Measurements from ENCODE around the gene TXNL1. TPM values are rescaled to one million over a fixed set of nuclear protein-coding genes. Genes with fewer than 3 reads are reported as not detected.

Gene TXNL1
- total and polyA plus RNA-seq, 2 donors (not counting 3 experiments of a cell fraction or from before 2014, with no cell fraction given), result 29.5 to 81.2 TPM

DNA sequence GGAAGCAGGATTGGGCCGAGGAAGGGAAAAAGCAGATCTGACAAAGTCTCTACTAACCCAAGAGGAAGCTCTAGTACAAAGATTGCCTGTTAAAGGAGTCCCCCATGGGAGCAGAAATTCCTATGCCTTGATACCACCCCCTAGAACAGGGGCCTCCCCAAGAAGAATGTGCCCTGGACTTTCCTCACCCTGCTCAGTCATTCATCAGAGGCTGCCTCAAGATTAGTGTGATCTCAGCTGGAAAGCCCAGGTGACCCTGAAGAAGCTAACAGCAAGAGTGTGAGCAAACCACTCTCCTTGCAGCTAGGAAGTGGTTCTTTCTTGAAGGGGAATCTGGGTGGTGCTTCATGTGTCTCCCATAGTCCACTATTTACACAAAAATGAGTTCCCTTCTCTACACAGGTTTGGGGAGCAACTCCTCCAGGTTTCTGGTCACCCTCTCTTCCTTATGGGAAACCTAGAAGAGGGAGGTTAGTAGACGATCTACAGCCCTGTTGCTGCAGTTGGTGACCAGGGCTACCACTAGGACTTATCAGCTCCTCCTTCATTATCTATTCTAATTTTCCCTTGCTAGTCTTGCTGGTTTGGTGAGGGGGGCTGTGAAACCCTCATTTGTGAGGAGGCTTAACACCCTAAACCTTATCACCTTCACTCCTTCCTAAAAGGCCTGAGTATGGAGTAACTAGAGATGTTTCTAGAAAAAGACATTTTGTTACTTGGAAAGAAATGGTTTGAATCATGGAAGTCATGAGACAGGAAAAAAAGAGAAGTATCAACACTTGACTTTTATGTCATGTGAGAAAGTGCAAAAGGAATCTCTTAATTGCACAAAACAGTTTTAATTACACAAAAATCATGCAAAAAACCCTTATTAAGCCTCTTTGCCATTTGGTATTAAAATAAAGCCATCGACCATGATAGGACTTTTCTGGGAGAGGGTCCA is 9.8 kb upstream of the TXNL1 start:
- dilution Hi-C loops (cut with MboI; ENCODE audit: extremely low pct_ligation_motif_present, low sequenced_read_pairs), result no loop called here
- FAIRE-seq (no peak), DNase-seq (ENCODE audit: low read depth, low spot score) (no peak)
- POLR2A ChIA-PET, result no interaction called here
- peaks cover 8% of the 10 kb centered on the region for H3K79me2 ChIP-seq (ENCODE audit: control insufficient read depth, insufficient read depth, low read length)
- H3K4me1 ChIP-seq (ENCODE audit: control insufficient read depth, extremely low read depth, insufficient read depth, low read length), result peaks cover 9% of the 10 kb centered on the region
- TF ChIP-seq JUN (IDR thresholded peaks at IDR 0.05; ENCODE audit: borderline replicate concordance, insufficient read depth, insufficient read length, low read depth), result no peak
- TF ChIP-seq, protein P1, sequence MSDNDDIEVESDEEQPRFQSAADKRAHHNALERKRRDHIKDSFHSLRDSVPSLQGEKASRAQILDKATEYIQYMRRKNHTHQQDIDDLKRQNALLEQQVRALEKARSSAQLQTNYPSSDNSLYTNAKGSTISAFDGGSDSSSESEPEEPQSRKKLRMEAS (IDR thresholded peaks at IDR 0.05; ENCODE audit: insufficient read depth, insufficient read length), result no peak
- TF ChIP-seq, protein P2, sequence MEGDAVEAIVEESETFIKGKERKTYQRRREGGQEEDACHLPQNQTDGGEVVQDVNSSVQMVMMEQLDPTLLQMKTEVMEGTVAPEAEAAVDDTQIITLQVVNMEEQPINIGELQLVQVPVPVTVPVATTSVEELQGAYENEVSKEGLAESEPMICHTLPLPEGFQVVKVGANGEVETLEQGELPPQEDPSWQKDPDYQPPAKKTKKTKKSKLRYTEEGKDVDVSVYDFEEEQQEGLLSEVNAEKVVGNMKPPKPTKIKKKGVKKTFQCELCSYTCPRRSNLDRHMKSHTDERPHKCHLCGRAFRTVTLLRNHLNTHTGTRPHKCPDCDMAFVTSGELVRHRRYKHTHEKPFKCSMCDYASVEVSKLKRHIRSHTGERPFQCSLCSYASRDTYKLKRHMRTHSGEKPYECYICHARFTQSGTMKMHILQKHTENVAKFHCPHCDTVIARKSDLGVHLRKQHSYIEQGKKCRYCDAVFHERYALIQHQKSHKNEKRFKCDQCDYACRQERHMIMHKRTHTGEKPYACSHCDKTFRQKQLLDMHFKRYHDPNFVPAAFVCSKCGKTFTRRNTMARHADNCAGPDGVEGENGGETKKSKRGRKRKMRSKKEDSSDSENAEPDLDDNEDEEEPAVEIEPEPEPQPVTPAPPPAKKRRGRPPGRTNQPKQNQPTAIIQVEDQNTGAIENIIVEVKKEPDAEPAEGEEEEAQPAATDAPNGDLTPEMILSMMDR (IDR thresholded peaks at IDR 0.05; ENCODE audit: extremely low read depth in 1 of 2, insufficient read depth in 1 of 2, low read depth in 1 of 2, low read length in 2 of 2), result no peak
- TF ChIP-seq MYC (IDR thresholded peaks at IDR 0.05; ENCODE audit: low read depth, low read length), result no peak
- TF ChIP-seq GATA2 (IDR thresholded peaks at IDR 0.05; ENCODE audit: insufficient read depth, insufficient read length, low read depth, low read length), result no peak
- no peak for TF ChIP-seq POLR2AphosphoS5 (IDR thresholded peaks at IDR 0.05; ENCODE audit: insufficient read depth, low read depth, low read length)
- no peak for TF ChIP-seq EZH2 (IDR thresholded peaks at IDR 0.05; ENCODE audit: borderline replicate concordance, low read depth, low read length, severe bottlenecking)
- TF ChIP-seq POLR2A (IDR thresholded peaks at IDR 0.05; ENCODE audit: low read depth, low read length), result no peak
- TF ChIP-seq FOS (IDR thresholded peaks at IDR 0.05; ENCODE audit: borderline replicate concordance, insufficient read depth, low read length), result no peak
- CTCF ChIA-PET, result no interaction called here
- no TSS peak for BruUV-seq (replicated peaks)
- H4K20me1 ChIP-seq (replicated peaks; ENCODE audit: control insufficient read depth, extremely low read depth, insufficient read depth, low read length), result no peaks in the 10 kb centered on the region
- H3K36me3 ChIP-seq (ENCODE audit: control insufficient read depth in 2 of 2, extremely low read depth in 1 of 2, insufficient read depth in 2 of 2, low read length in 2 of 2), result no peaks in the 10 kb centered on the region
- no peaks in the 10 kb centered on the region for H3K9me3 ChIP-seq (replicated peaks; ENCODE audit: control insufficient read depth, insufficient read depth, low read length)
- intact Hi-C loops (cut with micrococcal nuclease), result no loop called here
- H3K9me1 ChIP-seq (replicated peaks; ENCODE audit: control insufficient read depth, extremely low read depth, insufficient read depth, low read length), result no peaks in the 10 kb centered on the region
- H3K27ac ChIP-seq (ENCODE audit: insufficient read depth, low read depth, low read length), result no peak overlapping the region
- H3K9ac ChIP-seq (replicated peaks; ENCODE audit: extremely low read depth, insufficient read depth, low read length), result no peak overlapping the region
- no peak overlapping the region for H2AFZ ChIP-seq (ENCODE audit: low read depth, low read length)
- no peak overlapping the region for H3K4me3 ChIP-seq (replicated peaks in 1 of 3; ENCODE audit: insufficient read depth in 1 of 3, low read depth in 1 of 3, low read length in 3 of 3)
- H3K27me3 ChIP-seq (ENCODE audit: control insufficient read depth in 2 of 2, insufficient read depth in 2 of 2, low read length in 2 of 2), result no peaks in the 10 kb centered on the region
- H3K4me2 ChIP-seq (ENCODE audit: insufficient read depth, low read length), result no peak overlapping the region

Measured in endothelial cell of umbilical vein (primary cell).